Mesendoderm (in vitro differentiated cells): Measurements from ENCODE around the gene TRPV4.

Experiments used
- DNase-seq: peaks from one replicate; pipeline ENCODE4 v3.0.0; 2013
- H2AK5ac ChIP-seq: 2 replicates; pipeline ENCODE4 v1.6.1; 2013; ENCODE audit warnings: low read length, inconsistent platforms
- H2BK120ac ChIP-seq: 2 replicates; pipeline ENCODE4 v1.6.1; 2013; ENCODE audit warnings: low read depth, mild to moderate bottlenecking, low read length, moderate library complexity, mixed read lengths
- H2BK15ac ChIP-seq: replicated peaks from 2 replicates; pipeline ENCODE4 v1.6.1; 2013; ENCODE audit warnings: low read depth, mild to moderate bottlenecking, moderate library complexity
- H2BK5ac ChIP-seq: 2 replicates; pipeline ENCODE4 v1.6.1; 2013; ENCODE audit warnings: low read length, inconsistent platforms
- H3K18ac ChIP-seq: 2 replicates; pipeline ENCODE4 v1.6.1; 2013; ENCODE audit warnings: mild to moderate bottlenecking, low read length, mixed read lengths
- H3K23ac ChIP-seq: one replicate; pipeline ENCODE4 v1.6.1; 2013; ENCODE audit warnings: low read length
- H3K27ac ChIP-seq: 2 replicates; pipeline ENCODE4 v1.5.1; 2013; ENCODE audit warnings: low read depth, mild to moderate bottlenecking, inconsistent platforms, low read length, moderate library complexity
- H3K27me3 ChIP-seq: 2 replicates; pipeline ENCODE4 v1.6.1; 2013; ENCODE audit warnings: low read length, control low read depth, mild to moderate bottlenecking, inconsistent platforms; ENCODE audit not compliant: insufficient read depth, poor library complexity
- H3K36me3 ChIP-seq: 2 replicates; pipeline ENCODE4 v1.6.1; 2013; ENCODE audit warnings: low read length, inconsistent platforms; ENCODE audit not compliant: control insufficient read depth, insufficient read depth
- H3K4ac ChIP-seq: one replicate; pipeline ENCODE4 v1.6.1; 2013; ENCODE audit warnings: low read depth, mild to moderate bottlenecking, low read length, moderate library complexity
- H3K4me1 ChIP-seq: 2 replicates; pipeline ENCODE4 v1.6.1; 2013; ENCODE audit warnings: low read depth, low read length, inconsistent platforms; ENCODE audit not compliant: control insufficient read depth
- H3K4me2 ChIP-seq: 2 replicates; pipeline ENCODE4 v1.6.1; 2013; ENCODE audit warnings: low read length
- H3K4me3 ChIP-seq: 2 replicates; pipeline ENCODE4 v1.5.1; 2013; ENCODE audit warnings: mild to moderate bottlenecking, low read length
- H3K56ac ChIP-seq: one replicate; pipeline ENCODE4 v1.6.1; 2013; ENCODE audit warnings: low read length
- H3K79me1 ChIP-seq: 2 replicates; pipeline ENCODE4 v1.6.1; 2013; ENCODE audit warnings: low read length, inconsistent platforms
- H3K79me2 ChIP-seq: 2 replicates; pipeline ENCODE4 v1.6.1; 2013; ENCODE audit warnings: mild to moderate bottlenecking, low read length; ENCODE audit not compliant: control insufficient read depth, insufficient read depth
- H3K9ac ChIP-seq: 2 replicates; pipeline ENCODE4 v1.6.1; 2013; ENCODE audit warnings: low read length, inconsistent platforms
- H4K5ac ChIP-seq: one replicate; pipeline ENCODE4 v1.6.1; 2013; ENCODE audit warnings: low read length
- H4K8ac ChIP-seq: one replicate; pipeline ENCODE4 v1.6.1; 2013; ENCODE audit warnings: low read depth, mild to moderate bottlenecking, control low read depth, low read length, moderate library complexity
- WGBS: extraction: QIAGEN DNeasy Blood & Tissue Kit; methylation state at CpG from one replicate; pipeline ENCODE4 v1.1.7; 2013; ENCODE audit warnings: low lambda C conversion rate, missing lambda C conversion rate; ENCODE audit not compliant: insufficient coverage; ENCODE audit errors: extremely low coverage; 5-methylcytosine and 5-hydroxymethylcytosine counted together

TRPV4 gene

DNA sequence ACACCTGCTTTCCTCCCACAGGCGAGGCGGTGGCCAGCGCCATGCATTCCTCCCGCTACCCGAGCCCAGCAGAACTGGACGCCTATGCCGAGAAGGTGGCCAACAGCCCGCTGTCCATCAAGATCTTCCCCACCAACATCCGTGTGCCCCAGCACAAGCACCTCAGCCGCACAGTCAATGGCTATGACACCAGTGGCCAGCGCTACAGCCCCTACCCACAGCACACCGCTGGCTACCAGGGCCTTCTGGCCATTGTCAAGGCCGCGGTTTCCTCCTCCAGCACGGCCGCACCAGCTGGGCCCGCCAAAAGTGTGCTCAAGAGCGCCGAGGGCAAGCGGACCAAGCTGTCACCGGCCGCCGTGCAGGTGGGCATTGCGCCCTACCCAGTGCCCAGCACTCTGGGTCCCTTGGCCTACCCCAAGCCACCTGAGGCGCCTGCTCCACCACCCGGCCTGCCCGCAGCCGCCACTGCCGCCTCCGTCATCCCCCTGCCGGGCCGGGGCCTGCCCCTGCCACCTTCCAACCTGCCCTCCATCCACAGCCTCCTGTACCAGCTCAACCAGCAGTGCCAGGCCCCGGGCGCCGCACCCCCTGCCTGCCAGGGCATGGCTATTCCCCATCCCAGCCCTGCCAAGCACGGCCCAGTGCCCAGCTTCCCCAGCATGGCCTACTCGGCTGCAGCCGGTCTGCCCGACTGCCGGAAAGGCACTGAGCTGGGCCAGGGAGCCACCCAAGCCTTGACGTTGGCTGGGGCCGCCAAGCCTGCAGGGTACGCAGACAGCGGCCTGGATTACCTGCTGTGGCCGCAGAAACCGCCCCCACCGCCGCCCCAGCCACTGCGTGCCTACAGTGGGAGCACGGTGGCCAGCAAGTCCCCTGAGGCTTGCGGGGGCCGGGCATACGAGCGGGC, 65.0 kb downstream of the TRPV4 start:
- Histone ChIP-seq H3K4me3 (no peak overlapping the region), H2BK5ac (no peak overlapping the region), H4K5ac (no peak overlapping the region), H3K9ac (no peak overlapping the region), H3K27me3 (no peaks in the 10 kb centered on the region), H3K56ac (no peak overlapping the region), H3K27ac (no peak overlapping the region), H3K23ac (no peak overlapping the region), H3K36me3 (no peaks in the 10 kb centered on the region), H3K4ac (no peak overlapping the region), H4K8ac (no peak overlapping the region), H2BK15ac (no peak overlapping the region), H2AK5ac (no peak overlapping the region), H2BK120ac (no peak overlapping the region), H3K4me1 (no peaks in the 10 kb centered on the region), H3K4me2 (no peak overlapping the region), H3K79me1 (no peaks in the 10 kb centered on the region), H3K18ac (no peak overlapping the region), H3K79me2 (no peaks in the 10 kb centered on the region)
- no peak for DNase-seq
- WGBS: no CpG with 5 or more reads among the region's 54 CpGs

DNA sequence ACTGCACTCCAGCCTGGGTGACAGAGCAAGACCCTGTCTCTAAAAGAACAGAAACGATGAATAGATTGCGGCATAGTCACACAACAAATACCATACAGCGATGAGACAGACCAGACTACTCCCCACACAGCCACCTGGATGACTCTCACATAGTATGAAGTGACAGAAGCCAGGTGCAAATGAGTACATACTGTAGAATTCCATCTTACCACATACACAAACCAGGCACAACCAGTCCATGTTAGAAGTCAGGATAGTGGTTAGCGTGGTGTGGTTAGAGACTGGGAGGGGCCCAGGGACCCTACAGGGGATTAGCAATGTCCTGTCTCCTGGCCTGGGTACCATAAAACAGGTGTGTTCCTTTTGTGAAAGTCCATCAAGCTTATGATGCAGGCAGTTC, 65.7 kb downstream of the TRPV4 start:
- no CpG with 5 or more reads among the region's 4 CpGs for WGBS
- no peak overlapping the region for H2AK5ac ChIP-seq
- H3K79me2 ChIP-seq: no peaks in the 10 kb centered on the region
- H3K23ac ChIP-seq: no peak overlapping the region
- no peaks in the 10 kb centered on the region for H3K27me3 ChIP-seq
- H3K27ac ChIP-seq: no peak overlapping the region
- H2BK5ac ChIP-seq: no peak overlapping the region
- H4K5ac ChIP-seq: no peak overlapping the region
- H2BK15ac ChIP-seq: no peak overlapping the region
- no peak overlapping the region for H4K8ac ChIP-seq
- DNase-seq: no peak
- H2BK120ac ChIP-seq: no peak overlapping the region
- H3K4me2 ChIP-seq: no peak overlapping the region
- H3K36me3 ChIP-seq: no peaks in the 10 kb centered on the region
- H3K4me3 ChIP-seq: no peak overlapping the region
- H3K4me1 ChIP-seq: no peaks in the 10 kb centered on the region
- no peak overlapping the region for H3K18ac ChIP-seq
- H3K79me1 ChIP-seq: no peaks in the 10 kb centered on the region
- H3K9ac ChIP-seq: no peak overlapping the region
- no peak overlapping the region for H3K4ac ChIP-seq
- H3K56ac ChIP-seq: no peak overlapping the region

DNA sequence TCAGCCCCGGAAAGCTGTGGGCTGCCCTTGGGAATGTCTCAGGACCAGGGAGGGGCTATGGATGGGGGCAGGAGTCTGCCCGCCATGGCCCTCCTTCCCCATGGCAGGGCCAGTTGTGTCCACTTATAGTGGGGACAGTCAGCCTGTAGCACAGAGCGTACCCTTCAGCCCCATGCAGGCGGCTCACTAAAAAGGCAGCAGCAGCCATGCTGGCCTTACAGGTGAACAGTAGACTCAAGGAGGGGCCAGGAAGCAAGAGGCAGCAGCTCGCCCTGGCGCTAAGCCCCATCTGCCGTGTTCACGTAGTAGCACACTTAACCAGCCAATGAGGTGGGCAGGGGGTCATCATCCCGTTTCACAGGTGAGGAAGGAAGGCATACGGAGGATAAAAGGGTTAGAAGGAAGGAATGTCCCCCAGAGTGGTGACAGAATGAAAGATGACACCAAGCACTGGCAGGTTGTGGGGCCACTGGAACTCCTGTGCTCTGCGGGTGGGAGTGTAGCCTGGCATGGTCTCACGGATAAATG, 66.9 kb downstream of the TRPV4 start:
- Histone ChIP-seq H3K4me2 (no peak overlapping the region), H3K4me3 (no peak overlapping the region), H3K18ac (no peak overlapping the region), H2BK5ac (no peak overlapping the region), H3K36me3 (no peaks in the 10 kb centered on the region), H3K27ac (no peak overlapping the region), H3K9ac (no peak overlapping the region), H3K4ac (no peak overlapping the region), H3K23ac (no peak overlapping the region), H3K56ac (no peak overlapping the region), H3K79me1 (no peaks in the 10 kb centered on the region), H2BK15ac (no peak overlapping the region), H4K8ac (no peak overlapping the region), H3K27me3 (no peaks in the 10 kb centered on the region), H3K79me2 (no peaks in the 10 kb centered on the region), H3K4me1 (no peaks in the 10 kb centered on the region), H2AK5ac (no peak overlapping the region), H2BK120ac (no peak overlapping the region), H4K5ac (no peak overlapping the region)
- peak; percentile 18 for DNase-seq
- no CpG with 5 or more reads among the region's 12 CpGs for WGBS

DNA sequence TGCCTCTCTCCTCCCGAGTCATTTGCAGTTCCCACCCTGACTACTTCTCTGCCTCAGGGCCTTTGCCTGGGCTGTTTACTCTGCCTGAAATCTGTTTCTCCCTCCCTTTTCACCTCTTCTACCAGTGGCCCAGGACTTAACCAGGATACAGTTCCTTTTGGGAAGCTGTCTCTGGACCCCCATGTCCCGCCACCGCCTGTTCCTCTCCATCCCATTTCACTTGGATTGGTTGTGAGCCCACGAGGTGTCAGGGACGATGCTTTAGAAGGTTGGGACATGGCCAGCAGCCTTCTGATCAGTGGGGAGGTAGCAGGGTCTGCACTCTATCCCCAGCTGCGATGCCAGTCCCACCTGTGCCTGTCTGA, 67.8 kb downstream of the TRPV4 start:
- Histone ChIP-seq H3K27ac (no peak overlapping the region), H4K8ac (no peak overlapping the region), H2BK5ac (no peak overlapping the region), H3K4ac (no peak overlapping the region), H4K5ac (no peak overlapping the region), H3K27me3 (no peaks in the 10 kb centered on the region), H3K4me1 (no peaks in the 10 kb centered on the region), H2BK120ac (no peak overlapping the region), H2AK5ac (no peak overlapping the region), H3K79me2 (no peaks in the 10 kb centered on the region), H3K4me2 (no peak overlapping the region), H2BK15ac (no peak overlapping the region), H3K18ac (no peak overlapping the region), H3K56ac (no peak overlapping the region), H3K79me1 (no peaks in the 10 kb centered on the region), H3K9ac (no peak overlapping the region), H3K36me3 (no peaks in the 10 kb centered on the region), H3K4me3 (no peak overlapping the region), H3K23ac (no peak overlapping the region)
- no peak for DNase-seq
- WGBS: no CpG with 5 or more reads among the region's 6 CpGs

DNA sequence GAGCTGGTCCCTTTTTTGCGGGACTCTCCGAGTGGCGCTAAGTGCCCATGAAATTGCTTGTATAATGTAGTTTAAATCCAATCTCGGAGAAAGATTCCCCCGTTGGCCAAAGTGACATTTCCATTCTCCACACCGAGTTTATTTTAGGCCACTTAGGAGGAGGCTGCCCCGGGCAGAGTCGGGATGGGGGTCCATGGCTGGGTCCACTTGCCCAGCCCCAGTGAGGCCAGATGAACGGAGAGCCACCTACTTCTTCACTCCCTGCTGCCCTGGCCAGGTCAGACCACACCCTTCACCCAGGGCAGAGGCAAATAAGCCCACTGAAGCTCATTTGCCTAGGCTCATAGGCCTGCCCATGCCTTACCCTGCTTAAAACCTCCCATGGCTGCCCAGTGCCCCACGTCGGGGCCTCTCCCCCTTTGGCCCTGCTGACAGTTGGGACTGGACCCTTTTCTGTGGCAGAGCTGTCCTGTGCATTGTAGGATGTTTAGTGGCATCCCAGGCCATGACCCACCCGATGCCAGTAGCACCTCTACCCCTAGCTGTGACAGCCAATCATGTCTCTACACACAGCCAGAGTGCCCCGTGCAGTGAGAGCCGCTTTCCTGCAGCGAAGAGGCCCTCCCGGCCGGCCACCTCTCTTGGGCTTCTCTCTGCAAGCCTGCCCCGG, 68.3 kb downstream of the TRPV4 start:
- DNase-seq: no peak
- H3K4ac ChIP-seq: no peak overlapping the region
- no peaks in the 10 kb centered on the region for H3K79me2 ChIP-seq
- no peak overlapping the region for H3K9ac ChIP-seq
- no peaks in the 10 kb centered on the region for H3K79me1 ChIP-seq
- no peak overlapping the region for H3K18ac ChIP-seq
- WGBS: no CpG with 5 or more reads among the region's 18 CpGs
- no peak overlapping the region for H2AK5ac ChIP-seq
- H3K56ac ChIP-seq: no peak overlapping the region
- H3K4me3 ChIP-seq: no peak overlapping the region
- H2BK15ac ChIP-seq: no peak overlapping the region
- H3K4me2 ChIP-seq: no peak overlapping the region
- no peak overlapping the region for H4K8ac ChIP-seq
- H4K5ac ChIP-seq: no peak overlapping the region
- H2BK5ac ChIP-seq: no peak overlapping the region
- no peaks in the 10 kb centered on the region for H3K4me1 ChIP-seq
- no peak overlapping the region for H3K27ac ChIP-seq
- H3K23ac ChIP-seq: no peak overlapping the region
- H3K27me3 ChIP-seq: no peaks in the 10 kb centered on the region
- H3K36me3 ChIP-seq: no peaks in the 10 kb centered on the region
- H2BK120ac ChIP-seq: no peak overlapping the region
